G401.6 (cell line): ENCODE data around the gene COL5A1.

ENCODE experiments used
- FAIRE-seq: peaks from 2 replicates; lab custom pipeline; 2012; peaks lifted over from hg19 to GRCh38; lab: Jason Lieb, UNC

Gene COL5A1

DNA sequence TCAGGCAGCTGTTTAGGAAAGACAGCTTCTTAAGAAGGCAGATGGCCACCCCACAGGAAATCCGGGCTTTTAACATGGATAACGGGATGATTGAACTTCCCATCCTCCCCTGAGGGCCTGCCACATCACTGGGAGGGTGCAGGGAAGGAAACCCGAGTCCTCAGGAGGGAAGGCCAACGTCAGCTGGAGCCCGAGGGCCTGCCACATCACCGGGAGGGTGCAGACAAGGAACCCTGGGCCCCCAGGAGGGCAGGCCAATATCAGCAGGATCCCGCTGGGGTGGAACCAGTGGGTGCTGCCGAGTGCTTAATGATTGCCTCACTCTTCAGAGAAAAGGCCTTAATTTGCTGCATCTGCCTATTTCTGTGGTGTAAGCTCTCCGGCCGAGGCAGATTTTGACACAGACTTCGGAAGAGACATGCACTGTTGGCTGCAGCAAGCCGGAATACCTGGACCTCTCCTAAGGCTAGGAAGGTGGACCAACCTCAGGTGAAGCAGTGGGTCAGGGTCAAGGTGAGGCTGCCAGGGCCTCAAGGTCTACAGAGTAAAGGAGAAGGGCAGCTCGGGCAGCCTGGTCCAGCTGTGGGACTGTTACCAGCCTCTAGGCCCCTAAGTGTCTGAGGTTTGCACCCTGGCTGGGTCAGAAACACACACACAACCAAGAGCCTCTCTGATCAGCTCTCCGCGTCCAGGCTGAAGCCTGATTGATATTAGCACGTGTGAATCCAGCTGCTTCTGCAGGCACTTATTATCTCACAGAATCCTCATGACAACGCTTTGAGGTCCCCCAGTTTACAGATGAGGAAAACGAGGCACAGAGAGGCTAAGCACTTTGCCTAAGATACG lies 14.8 kb upstream of the COL5A1 start:
- FAIRE-seq = no peak

DNA sequence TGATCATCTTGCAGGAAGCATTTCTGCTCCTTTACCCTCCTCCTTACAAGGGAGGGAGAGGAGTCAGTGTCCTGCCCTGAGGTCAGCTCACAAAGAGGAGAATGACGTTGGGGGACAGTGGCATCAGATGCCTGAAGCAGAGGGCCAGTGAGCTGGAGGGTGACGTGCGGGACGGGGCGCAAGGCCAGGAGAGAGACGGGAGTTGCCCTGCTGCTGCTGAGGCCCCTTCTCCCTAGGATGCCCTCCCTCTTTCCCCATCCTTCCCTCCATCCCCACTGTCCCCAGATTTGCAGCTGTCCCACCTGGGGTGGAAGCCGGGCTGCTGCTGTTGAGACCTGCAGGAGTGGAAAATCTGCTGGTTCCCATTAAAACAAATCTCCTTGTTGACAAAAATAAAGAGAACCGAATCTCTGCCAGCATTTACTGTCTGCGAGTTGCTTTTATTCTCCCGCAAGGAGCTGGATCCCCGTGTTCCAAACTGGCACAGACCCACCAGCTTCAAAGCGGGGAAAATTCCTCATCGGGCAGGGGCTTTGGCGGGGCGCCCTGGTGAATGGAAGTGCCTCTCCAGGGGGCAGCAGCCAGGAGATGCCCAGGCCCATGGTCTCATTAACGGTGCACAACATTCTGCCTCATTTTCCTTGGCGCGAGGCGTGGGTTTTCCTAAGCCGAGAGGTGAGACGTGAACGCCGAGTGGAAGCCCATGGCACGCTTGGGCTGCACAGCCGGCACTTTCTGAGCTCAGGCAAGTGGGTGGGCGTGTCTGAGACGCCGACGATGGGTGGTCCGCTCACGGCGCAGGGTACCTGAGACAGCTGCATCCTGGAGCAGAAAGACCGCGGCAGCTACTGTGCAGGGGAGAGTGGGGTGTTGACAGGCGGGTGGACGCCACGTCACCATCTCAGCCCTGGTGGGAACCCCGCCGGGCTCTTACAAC lies 13.9 kb upstream of the COL5A1 start:
- FAIRE-seq = no peak

GRCh38 chr9:134628354-134628736 lies 13.3 kb upstream of the COL5A1 start:
- no peak for FAIRE-seq

DNA sequence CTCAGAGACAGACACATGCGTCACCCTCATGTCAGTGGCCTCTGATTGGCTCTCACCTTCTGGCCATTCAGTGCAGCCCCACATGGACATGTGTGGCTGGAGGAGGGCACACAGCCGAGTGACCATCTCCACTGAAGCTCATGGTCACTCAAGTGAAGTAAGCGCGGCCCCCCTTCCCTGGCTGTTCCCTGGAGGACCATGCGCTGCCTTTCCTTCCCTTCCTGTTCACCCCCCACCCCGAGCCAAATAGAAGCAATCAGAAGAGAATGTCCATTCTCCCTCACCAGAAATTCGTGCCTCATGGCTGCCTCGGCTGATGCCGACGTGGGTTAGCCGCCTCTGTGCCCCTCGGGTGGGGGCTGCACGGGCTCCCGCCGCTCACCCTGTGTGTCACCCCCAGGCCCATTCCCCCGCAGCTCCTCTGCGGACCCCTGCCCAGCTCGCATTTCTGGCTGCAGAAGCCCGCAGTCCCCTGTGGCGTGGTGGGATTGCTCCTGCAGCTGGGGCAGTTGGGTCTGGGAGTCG lies 12.5 kb upstream of the COL5A1 start:
- FAIRE-seq = no peak

DNA sequence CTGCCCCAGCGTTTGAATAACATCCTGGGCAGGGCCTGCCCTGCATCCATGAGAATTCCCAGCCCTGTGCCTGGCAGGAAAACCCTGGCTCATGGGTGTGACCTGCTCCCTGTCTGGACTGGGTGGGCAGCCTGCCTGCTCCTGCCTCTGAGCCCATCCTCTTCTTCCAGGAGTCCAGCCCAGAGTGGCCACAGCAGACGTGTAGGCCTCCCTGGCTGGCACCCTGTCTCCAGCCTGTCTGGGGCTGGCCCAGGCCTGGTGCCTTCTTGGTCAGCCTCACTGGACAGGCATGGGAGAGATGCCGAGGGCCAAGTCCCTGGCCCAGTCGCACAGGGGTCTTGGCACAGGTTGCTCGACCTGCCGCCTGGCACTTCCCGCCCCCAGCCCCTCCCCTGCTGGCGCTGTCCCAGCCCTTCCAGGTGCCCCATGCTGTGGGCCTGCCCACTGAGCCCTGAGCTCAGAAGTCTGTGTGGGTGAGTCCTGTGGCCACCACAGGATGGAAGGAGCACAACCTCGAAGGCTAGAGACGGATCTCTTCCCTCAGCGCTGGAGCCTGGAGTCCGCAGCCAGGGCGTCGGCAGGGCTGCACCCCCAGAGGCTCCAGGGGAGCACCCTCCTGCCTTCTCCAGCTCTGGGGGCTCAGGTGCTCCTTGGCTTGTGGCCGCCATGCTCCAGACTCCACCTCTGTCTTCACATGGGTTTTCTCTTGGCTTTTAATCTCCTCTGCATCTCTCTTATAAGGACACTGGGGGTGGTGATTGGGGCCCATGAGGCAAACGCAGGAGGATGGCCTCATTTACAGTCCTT lies 11.8 kb upstream of the COL5A1 start:
- no peak for FAIRE-seq

DNA sequence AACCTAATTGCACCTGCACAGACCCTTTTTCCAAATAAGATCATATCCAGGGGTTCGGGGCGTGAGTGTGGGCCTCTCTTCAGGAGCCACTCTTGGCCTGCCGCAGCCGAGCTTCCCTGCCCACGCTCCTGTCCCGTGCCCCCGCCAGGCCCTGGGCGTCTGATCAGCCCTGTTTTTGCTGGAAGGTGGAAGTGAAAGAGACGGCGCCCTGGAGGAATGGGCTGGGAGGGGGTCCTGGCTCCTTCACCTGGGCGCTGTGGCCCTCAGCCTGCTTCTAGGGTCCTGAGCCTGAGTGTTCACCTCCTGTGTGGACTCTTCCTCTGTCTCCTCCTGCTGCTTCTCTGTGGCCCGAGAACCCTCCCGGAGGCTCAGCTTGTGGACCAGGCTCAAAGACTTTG lies 11.2 kb upstream of the COL5A1 start:
- FAIRE-seq = no peak

- FAIRE-seq = no peak
Observed at GRCh38 chr9:134630861-134631260, 10.7 kb upstream of the COL5A1 start.

- FAIRE-seq = no peak
Observed at GRCh38 chr9:134631881-134632280, 9.7 kb upstream of the COL5A1 start.

DNA sequence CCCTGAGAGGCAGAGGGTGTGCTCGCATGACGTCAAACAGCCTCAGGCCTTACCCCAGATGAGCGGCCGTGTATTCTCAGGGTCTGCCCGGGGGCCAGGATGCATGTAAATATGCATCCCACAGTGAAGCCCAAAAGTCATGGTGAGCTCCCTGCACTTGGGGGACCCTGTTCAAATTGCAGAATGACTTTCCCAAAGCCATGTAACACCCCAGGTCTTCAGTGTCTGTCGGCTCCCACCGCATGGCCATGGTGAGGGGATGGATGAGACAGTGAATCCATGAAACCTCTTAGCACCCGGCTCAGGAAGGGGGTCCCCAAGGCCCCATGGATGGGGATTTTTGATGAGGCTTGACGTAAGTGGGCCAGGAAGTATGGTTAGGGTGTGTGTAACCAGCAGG lies 9.3 kb upstream of the COL5A1 start:
- FAIRE-seq = no peak

GRCh38 chr9:134633362-134634142 lies 8.1 kb upstream of the COL5A1 start:
- no peak for FAIRE-seq

GRCh38 chr9:134634176-134634575 lies 7.4 kb upstream of the COL5A1 start:
- no peak for FAIRE-seq

DNA sequence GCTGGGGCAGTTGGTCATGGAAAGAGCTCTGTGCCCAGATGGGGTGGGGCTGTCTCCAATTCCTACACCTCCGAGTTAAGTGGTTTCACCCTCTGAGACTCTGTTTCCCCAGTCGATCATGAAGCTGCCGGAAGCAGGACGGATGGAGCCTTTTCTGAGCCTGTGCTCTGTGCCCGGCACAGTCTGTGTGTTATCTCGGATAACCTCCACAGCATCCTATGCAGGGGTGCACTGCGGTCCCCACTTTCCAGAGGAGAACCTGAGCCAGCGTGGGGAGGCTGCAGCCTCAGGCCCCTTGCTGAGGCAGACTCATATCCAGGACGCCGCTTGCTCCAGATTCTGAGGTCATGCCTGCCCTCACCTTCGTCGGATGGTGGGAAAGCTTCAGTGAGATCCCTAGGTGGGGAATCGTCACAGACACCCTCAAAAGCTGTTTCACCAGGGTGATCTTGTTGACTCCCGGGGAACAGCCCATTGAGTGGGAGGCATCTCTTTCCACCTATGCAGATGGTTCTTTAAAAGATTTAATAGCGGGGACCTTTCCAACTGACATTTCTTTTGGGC lies 6.9 kb upstream of the COL5A1 start:
- no peak for FAIRE-seq

DNA sequence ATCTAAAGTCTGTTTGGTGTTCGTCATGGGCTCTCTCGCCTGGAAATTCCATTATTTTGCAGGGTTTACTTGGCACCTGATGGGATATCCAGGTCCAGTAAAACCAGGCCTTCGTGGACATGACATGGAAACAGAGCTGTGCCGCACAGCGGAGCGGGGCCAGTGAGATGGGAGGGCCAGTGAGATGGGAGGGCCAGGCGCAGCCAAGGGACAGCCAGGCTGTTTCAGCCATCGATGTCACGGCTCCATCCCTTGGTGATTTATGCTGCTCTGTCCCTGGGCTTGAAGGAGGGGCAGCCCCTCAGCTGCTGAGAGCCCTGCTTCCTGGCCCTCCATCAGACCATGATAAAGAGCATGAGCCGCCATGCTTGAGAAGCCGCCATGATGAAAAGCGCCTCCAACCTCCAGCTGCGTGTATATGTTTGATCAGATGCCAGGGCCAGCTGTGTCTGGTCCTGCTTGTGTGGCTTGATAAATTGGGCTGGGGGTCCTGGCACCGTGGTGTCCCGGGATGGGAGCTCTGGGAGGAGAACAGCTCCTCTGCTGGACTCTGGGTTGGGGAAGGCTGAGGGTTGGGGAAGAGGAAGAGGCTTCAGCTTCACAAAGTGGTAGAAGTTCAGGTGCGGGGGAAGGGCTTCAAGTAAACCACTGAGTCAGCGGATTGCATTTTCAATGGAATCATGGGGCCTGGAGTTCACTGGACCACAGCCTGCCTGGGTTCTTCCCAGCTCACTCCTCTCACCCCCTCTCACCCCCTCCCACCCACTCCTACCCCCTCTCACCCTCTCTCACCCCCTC lies 6.1 kb upstream of the COL5A1 start:
- no peak for FAIRE-seq

GRCh38 chr9:134636149-134636507 lies 5.5 kb upstream of the COL5A1 start:
- no peak for FAIRE-seq

DNA sequence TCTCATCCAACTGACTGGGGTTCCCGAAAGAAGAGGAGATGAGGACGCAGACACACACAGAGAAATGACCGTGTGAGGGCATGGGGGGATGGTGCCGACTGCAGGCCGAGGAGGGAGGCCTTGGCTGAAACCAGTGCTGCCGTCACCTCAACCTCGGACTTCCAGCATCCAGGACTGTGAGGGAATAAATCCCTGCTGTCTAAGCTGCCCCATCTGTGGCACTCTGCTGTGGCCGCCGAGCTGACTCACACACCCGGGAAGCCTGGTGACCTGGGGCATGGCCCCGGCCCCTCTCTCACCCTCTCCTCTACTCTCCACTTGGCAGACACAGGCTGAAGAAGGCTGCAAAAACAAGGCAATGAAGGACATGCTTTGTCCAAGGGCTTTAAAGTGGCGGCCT lies 4.4 kb upstream of the COL5A1 start:
- FAIRE-seq = no peak

- FAIRE-seq = no peak
Observed at GRCh38 chr9:134637696-134638501, 3.7 kb upstream of the COL5A1 start.

GRCh38 chr9:134638502-134639090 lies 3.0 kb upstream of the COL5A1 start:
- no peak for FAIRE-seq

DNA sequence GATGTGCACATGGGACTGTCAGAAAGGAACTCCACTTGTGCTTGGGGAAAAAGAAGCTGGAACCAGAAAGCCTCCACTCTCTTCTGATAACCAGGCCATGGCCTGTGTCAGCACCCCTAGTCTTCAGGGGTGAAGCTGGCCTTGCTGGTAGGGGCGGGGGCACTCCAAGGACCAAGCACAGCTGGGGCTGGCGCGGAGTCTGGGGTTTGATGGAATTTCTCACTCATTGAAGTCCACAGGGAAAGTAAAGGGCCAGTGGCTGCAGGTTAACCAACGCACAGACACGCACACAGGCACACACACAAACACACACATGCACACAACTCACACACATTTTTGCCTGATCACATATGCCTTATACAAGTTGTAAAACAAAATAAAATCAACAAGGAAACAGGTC lies 1.6 kb upstream of the COL5A1 start:
- no peak for FAIRE-seq
